HG03066 (cell line): Measurements from ENCODE around the gene ZFP30.
"Not testable (repeated sequence)": the region's sequence is repeated elsewhere in the genome, so short reads cannot be mapped to it uniquely, and the experiment has no call there.

Source experiments
- ATAC-seq: cut with Tn5 transposase; IDR thresholded peaks from one replicate; pipeline ENCODE4 v1.9.1; 2021; ENCODE audit warnings: low read depth; ENCODE audit not compliant: unreplicated experiment

The ZFP30 gene

DNA sequence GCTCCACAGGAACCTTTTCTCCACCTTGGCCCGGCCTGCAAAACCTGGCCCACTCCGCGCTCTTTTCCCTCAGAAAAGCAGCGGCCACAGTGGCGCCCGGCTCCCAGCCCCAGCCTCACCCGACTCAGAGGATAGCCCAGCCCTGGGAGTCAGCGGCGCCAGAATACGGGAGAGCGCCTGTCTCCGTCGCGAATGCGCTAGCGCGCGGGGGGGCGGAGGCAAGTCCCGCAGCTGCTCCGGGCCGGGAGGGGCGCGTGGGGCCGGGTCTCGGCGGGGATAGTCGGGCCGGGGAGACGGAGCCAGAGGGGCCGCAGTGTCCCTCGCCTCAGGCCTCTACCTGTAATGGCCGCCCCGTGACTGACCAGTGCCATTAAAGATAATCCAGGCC is at the start of gene ZFP30:
ZFP30 (minus strand) TSS at position 165 of the 388 bp plus-strand sequence. CDS start 7,643 bp downstream, outside the sequence.
- ATAC-seq, result peak; percentile 63

DNA sequence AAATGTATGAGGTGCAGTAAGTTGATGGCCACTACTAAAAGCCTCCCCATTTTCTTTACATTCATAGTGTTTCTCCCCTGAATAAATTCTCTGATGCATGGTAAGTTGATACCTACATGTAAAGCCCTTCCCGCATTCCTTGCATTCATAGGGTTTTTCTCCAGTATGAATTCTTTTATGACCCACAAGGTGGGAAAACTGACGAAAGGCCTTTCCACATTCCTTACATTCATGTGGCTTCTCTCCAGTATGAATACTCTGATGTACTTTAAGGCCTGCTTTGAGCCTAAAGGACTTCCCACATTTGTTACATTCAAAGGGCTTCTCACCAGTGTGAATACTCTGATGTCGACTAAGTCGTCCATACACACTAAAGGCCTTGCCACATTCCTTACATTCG is 43.8 kb upstream of the ZFP30 start:
- no peak for ATAC-seq

DNA sequence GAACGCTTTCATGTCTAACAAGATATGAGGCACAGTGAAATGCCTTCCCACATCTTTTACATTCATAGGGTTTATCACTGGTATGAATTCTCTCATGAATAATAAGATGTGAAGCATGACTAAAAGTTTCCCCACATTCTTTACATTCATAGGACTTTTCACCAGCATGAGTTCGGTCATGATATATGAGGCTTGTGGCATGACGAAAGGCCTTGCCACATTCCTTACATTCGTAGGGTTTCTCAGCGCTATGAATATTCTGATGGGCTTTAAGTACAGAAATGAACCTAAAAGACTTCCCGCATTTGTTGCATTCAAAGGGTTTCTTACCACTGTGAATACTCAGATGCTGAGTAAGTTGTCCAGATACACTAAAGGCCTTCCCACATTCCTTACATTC is 43.0 kb upstream of the ZFP30 start:
- no peak for ATAC-seq

DNA sequence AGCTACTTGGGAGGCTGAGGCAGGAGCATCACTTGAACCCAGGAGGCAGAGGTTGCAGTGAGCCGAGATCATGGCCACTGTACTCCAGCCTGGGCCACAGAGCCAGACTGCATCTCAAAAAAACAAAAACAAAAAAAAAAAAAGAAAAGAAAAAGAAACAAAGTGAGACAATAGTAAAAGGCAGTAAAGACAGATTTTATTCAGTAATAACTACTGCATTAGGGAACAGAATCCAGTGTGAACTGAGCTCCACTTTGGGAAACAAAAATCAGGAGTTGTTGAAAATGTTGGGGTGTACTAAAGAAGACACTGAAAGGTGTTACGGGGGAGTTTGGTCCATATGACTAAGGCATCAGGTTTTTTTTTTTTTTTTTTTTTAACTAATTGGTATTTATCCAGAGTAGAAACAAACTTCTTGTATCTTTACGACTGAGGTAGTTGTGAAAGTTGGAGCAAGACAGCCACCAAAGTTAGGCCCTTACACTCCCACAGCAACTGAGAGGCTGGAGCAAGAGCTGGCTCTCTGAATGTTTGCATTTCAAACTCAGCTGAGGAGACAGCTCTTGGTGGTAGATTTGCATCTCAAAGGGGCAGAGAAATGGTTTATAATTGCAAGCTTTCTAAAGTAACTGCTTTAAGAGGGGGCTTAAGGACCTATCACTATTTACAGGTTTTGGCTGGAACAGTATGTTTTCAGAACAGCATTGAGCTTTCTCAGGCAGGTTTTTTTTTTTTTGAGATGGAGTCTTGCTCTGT is 40.1 kb upstream of the ZFP30 start:
- no peak for ATAC-seq

DNA sequence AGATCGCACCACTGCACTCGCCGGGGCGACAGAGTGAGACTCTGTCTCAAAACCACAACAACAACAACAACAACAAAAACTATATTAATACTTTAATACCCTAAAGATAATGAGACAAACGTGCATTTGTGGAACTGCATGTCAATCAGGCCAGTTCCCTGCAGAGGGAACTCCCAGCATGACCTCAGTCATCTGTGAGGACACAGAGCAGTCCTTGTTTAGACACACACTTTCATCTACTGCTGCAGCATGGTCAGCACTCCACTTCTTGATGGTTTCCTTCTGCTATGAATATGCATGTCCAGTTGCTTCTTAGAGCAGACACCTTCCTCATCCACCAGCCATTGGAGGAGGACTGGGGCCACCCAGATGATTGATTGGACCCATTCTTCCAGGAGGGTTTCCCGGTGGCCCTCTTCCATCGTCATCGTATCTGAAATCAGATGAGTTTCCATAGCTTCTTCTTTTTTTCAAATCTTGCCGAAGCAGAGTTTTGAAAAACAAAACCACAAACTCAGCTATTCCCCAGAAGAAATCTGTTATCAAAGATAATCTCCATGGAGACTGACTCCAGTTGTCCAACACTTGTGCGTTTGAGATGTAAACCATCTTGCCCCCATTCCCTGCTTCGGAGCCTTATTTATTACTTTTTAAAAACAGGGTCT is 37.8 kb upstream of the ZFP30 start:
- no peak for ATAC-seq

DNA sequence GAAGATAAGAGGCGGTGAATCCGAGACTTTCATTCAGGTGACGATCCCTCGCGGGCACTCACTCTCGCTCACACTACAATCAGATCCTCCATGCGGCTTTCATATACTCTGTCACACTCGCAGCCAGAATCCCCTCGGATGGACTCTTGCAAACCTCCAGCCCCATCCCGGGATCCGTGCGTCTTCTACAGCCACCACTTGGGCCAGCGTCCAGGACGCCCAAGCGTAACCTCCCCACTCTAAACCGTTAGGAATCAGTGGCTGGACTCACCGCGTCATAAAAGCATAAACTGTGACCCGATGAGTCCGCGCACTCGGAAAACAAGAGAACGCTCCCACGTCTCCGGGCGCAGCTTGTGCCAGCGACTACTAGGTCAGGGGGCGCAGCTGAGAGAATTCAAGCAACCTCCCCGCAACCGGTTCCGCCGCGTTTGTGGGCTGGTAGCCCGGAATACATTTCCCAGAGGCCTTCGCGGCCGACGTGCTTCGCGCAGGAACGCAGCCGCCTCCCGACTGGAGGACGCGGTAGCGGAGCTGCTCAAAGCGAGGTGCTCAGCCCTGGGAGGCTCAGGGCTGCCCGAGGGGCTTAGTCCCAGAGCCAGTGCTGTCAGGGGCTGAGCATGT is 36.7 kb upstream of the ZFP30 start:
- ATAC-seq, result no peak

DNA sequence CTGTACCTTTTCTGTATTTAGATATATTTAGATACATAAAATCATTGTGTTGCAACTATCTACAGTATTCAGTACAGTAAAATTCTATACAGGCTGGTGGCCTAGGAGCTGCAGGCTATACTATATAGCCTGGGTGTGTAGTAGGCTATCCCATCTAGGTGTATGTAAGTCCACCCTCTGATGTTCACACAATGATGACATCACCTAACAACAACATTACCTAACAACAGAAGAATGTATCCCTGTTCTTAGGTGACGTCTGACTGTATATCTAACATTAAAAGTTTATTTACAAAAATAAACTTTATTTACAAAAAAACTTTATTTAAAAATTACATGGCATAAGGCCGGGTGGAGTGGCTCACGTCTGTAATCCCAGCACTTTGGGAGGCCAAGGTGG is 28.3 kb upstream of the ZFP30 start:
- ATAC-seq, result no peak

DNA sequence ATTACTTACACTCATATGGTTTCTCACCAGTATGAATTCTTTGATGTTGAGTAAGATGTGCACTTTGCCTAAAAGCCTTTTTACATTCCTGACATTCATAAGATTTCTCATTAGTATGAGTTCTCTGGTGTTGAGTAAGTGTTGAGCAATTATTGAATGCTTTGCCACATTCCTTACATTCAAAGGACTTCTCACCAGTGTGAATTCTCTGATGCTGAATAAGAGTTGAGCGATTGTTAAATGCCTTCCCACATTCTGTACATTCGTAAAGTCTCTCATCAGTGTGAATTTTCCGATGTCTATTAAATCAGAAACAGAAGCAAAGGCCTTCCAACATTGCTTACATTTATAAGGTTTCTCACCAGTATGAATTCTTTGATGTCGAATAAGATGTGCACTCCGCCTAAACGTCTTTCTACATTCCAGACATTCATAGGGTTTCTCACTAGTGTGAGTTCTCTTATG is 14.2 kb upstream of the ZFP30 start:
- no peak for ATAC-seq

DNA sequence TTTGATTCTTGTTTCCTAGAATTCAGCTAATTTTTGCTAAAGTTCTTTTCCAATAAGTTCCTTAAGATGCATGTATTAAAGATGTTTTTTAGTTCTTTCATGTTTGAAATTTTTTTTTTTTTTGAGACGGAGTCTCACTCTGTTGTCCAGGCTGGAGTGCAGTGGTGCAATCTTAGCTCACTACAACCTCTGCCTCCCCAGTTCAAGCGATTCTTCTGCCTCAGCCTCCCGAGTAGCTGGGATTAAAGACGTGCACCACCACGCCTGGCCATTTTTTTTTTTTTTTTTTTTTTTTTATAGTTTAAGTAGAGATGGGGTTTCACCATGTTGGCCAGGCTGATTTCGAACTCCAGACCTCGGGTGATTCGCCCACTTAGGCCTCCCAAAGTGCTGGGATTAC is 1.9 kb upstream of the ZFP30 start:
- ATAC-seq, result not testable (repeated sequence)

DNA sequence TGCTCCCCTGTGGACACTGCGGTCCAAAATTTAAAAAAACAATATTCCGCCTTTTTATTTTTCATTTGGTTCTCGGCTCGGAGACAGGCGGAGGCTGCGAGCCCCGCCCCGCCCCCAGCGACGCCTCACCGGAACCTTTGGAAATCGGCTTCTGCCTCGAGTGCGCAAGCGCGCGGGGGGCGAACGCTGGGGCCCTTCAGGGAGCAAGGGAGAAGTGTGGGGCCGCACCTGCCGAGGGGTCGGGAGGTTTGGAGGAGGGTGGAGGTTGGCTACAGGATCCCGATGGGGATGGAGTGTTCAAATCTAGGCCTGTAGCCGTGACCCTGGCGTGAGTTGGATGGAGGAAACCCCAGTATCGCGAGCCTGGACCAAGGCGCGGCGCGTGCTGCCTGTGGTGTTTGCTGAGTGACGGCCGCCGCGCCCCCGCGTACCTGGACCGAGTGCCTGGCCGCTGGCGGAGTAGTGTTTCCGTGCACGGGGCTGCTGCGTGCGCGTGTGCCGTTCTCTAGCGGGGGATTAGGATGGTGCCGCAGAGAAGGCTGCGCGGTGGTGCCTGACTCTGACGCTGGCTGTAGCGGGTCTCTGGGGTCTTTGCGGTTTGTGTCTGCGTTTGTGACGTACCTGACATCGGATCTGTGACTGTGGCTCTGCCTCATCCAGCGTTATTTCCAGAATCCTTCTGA is 565 bp upstream of the ZFP30 start:
- ATAC-seq, result peak; percentile 46

DNA sequence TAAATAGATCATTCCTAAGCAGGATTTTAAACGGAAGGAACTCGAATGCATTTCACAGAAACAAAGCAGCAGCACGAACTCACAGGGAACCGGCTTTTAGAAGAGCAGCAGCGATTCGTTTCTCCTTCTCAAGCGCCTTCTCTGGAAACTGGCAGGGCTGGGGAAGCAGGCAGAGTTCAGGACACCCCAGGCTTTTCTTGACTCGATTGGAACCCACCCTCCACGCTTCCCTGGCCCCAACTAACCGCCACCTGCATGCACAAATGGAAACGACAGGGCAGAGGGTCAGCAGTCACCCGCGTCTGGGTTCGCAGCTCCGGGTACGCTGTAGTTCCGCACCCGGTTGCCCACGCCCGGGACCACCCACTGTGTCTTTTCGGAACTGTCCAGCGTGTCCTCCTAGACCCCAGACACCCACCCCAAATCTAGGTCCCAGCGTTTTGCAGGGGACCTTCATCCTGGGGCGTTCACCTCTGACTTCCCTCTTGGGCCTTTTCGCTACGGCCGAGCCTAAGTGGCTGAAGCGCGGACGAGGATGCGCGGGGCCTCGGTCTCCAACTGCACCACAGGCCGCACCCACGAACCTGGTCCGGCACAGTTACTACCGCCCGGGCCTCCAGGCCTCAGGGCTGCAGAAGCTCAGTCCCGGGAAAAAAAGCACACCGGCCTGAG is 500 bp downstream of the ZFP30 start:
- ATAC-seq, result peak; percentile 37

DNA sequence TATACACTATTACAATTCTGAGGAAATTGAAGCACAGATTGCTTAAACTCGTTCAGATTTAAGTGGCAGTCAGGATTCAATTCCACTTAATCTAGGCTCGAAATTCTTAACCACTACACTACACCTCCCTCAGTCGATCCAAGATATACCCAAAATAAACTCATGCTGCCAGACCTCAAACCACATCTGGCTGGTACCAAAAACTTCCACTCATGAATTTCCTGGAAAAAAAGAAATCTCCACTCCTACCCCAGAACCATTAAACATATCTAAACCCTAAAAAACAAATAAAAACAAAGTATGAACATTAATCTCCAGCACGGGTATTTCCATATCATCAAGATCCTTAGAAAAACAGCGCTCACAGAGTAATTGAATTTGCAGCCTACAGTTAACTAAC is 1.1 kb downstream of the ZFP30 start:
- ATAC-seq, result no peak

DNA sequence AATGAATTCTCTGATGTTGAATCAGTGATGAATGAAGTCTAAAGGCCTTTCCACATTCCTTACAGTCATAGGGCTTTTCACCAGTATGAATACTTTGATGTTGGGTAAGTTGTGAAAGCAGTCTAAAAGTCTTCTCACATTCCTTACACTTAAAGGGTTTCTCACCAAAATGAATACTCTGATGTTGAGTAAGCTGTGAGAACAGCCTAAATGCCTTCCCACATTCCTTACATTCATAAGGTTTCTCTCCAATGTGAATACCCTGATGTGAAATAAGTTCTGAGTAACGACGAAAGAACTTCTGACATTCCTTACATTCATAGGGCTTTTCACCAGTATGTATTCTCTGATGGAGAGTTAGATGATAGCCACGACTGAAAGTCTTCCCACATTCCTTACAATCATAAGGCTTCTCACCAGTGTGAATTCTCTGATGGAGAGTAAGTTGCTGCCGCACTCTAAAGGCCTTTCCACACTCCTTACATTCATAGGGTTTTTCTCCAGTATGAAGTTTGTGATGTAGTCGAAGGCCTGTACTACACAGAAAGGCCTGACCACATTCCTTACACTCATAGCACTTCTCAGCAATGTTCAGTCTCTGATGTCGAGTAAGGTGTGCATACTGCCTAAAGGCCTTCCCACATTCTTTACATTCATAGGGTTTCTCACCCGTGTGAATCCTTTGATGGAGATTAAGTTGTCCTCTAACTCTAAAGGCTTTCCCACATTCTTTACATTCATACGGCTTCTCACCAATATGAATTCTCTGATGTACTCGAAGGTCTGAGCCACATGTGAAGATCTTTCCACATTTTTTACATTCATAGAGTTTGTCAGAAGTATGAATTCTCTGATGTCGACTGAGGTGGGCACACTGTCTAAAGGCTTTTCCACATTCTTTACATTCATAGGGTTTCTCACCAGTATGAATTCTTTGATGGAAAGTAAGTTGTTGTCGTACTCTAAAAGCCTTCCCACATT is 19.9 kb downstream of the ZFP30 start:
- no peak for ATAC-seq

DNA sequence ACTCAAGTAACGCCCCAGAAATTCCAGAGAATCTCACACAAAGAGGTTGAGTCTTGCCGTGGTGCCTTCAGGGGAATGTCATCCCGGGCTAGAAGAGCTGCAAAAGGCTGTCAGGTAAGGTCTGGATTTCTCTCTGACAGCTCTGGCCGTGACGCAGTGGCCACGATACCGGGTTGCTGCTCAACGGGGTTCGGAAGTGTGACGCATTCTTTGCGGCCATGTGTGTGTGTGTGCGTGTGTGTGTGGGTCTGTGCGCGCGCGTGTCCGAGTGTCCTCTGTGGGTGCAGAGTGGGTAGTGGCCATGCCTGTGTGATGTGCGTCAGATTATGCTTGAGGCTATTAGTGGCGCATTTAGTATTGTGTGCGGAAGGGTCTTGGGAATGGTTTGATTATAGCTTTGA is 60.3 kb downstream of the ZFP30 start:
- peak; percentile 30 for ATAC-seq

DNA sequence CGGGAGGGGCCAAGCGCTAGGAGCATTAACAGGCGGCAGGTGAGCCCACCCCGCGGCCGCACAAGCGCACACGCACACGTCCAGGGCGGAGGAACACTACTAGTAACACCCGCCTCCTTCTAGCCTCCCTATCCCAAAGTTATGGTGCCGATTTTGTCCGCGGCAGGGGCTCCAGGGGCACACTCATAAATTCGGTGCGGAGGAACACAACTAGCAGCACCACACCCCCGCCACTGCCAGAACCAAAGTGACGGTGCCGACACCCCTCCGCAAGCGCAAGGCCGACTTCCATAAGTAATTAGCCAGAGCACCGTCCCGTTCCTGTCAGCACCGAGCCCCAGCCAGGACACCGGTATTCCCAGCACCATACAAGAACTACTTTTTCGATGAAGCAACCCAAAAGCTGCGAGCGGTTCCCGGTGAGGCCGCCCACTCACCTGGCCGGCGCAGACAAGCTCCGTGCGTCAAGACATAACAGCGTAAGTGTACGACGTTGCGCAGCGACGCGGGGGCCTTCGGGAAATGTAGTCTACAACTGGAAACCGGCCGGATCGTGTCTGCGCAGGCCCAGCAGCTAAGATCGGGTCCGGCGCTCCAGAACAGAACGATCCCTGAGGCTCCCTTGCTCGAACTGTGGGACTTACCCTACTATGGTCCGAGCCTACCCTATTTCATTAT is 60.8 kb downstream of the ZFP30 start, which contains the start of the genes ZNF540 and ZNF571:
ZNF540 (plus strand) TSS at position 573 of the 678 bp plus-strand sequence. CDS start 3,572 bp downstream, outside the sequence.
ZNF571 (minus strand) TSS at position 489 of the 678 bp plus-strand sequence. CDS start 8,116 bp downstream, outside the sequence.
- ATAC-seq, result peak; percentile 94

DNA sequence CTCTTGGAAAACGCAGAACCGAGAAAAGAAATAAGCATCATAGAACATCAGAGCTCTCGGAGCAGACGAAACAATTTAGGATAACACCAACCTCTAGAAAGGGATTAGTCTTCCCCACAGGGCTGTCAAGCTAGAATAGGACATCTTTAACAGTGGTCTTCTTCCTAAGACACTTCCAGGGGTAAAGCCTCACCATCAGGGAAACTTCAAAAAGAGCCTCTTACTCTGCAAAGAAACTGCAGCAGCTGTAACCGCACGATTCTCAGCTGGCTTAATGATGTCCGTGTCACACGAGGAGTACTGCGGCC is 61.3 kb downstream of the ZFP30 start:
- ATAC-seq, result no peak

DNA sequence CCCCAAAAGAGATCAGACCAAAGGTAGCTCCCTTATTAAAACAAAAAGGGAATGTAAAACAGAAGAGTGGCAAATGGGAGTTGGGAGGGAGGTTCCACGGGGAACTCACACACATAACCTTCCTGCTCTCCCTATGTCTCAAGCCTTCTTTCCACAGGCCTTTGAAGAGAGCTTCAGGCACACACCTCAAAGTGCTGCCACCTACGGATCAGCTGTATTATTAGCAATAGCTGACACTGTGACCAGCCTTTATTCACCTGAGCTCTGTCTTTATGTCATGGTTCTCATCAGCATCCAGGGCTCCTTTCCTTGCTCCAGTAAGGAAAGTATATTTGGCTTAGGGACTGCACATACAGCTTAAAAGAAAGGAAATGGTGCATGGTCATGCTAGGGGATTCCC is 71.9 kb downstream of the ZFP30 start:
- no peak for ATAC-seq

DNA sequence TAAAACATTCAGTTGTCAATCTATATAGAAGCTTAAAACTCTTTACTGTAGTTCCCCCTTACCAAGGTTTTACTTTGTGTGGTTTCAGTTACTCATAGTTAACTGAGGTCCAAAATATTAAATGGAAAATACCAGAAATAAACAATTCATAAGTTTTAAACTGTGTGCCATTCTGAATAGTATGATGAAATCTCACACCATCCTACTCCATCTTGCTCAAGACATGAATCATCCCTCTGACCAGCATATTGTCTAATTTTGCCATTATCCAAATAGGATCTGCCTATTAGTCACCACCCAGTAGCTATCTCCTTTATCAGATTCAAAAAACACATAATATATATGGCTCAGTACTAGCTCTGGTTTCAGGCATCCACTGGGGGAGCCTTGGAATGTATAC is 83.1 kb downstream of the ZFP30 start:
- no peak for ATAC-seq

DNA sequence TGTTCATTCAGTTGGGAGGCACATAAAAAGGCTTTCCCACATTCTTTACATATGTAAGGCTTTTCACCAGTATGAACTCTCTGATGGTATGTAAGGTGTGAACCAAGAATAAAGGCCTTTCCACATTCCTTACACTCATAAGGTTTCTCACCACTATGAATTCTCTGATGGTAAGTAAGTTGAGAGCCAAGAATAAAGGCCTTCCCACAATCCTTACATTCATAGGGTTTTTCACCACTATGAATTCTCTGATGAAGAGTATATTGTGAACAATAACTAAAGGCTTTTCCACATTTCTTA is 89.9 kb downstream of the ZFP30 start:
- ATAC-seq, result no peak
